ENCODE measurements around the gene WNT2. TPM values are rescaled to one million over a fixed set of nuclear protein-coding genes. Genes with fewer than 3 reads are reported as not detected.
"Not testable (repeated sequence)": the region's sequence is repeated elsewhere in the genome, so short reads cannot be mapped to it uniquely, and the experiment has no call there.

The WNT2 gene
- total RNA-seq, 1 experiment from 2014 or later: not detected

- Histone ChIP-seq H3K9me2 (ENCODE audit: insufficient read depth) (no peaks in the 10 kb centered on the region), H3K4me3 (no peak overlapping the region), H3F3A (ENCODE audit: insufficient read depth, low read depth) (no peaks in the 10 kb centered on the region), H3K9me3 (ENCODE audit: insufficient read depth, low read depth) (no peaks in the 10 kb centered on the region), H3K79me2 (ENCODE audit: low read depth) (no peaks in the 10 kb centered on the region), H3K4me2 (no peak overlapping the region), H3K4me1 (replicated peaks; ENCODE audit: insufficient read depth) (no peaks in the 10 kb centered on the region), H3K27ac (no peak overlapping the region), H3K27me3 (ENCODE audit: insufficient read depth, low read depth) (no peaks in the 10 kb centered on the region), H4K20me1 (ENCODE audit: insufficient read depth) (no peaks in the 10 kb centered on the region), H3K36me3 (ENCODE audit: low read depth) (no peaks in the 10 kb centered on the region), H2AFZ (no peak overlapping the region)
- TF ChIP-seq EZH2 (IDR thresholded peaks at IDR 0.05; ENCODE audit: low read depth) (no peak), CTCF (conservative IDR thresholded peaks at IDR 0.05) (peak; percentile 46; the same call in 1 of the 2 replicates)
- POLR2A ChIA-PET (ENCODE audit: unreplicated experiment): no interaction called here
- CTCF ChIA-PET: no interaction called here
- no peak for DNase-seq
- intact Hi-C loops (cut with micrococcal nuclease; ENCODE audit: unreplicated experiment): no loop called here
- no TSS peak for BruUV-seq (replicated peaks)
These were observed 10.0 kb downstream of the WNT2 start for GRCh38 chr7:117312593-117313580.

- no peak overlapping the region for H3K27ac ChIP-seq
- no peaks in the 10 kb centered on the region for H3K27me3 ChIP-seq (ENCODE audit: insufficient read depth, low read depth)
- no peak overlapping the region for H3K4me2 ChIP-seq
- no peaks in the 10 kb centered on the region for H3F3A ChIP-seq (ENCODE audit: insufficient read depth, low read depth)
- POLR2A ChIA-PET (ENCODE audit: unreplicated experiment): no interaction called here
- no peaks in the 10 kb centered on the region for H3K4me1 ChIP-seq (replicated peaks; ENCODE audit: insufficient read depth)
- no peaks in the 10 kb centered on the region for H3K9me2 ChIP-seq (ENCODE audit: insufficient read depth)
- H3K4me3 ChIP-seq: no peak overlapping the region
- no peaks in the 10 kb centered on the region for H3K9me3 ChIP-seq (ENCODE audit: insufficient read depth, low read depth)
- intact Hi-C loops (cut with micrococcal nuclease; ENCODE audit: unreplicated experiment): no loop called here
- no peaks in the 10 kb centered on the region for H4K20me1 ChIP-seq (ENCODE audit: insufficient read depth)
- CTCF ChIA-PET: interaction anchor here (0.6 kb wide), 1 partner anchor 120 kb away, joined by 4 read pairs; no protein-coding TSS in a partner anchor
- no peak for DNase-seq
- TF ChIP-seq CTCF (conservative IDR thresholded peaks at IDR 0.05): no peak
- no peak for TF ChIP-seq EZH2 (IDR thresholded peaks at IDR 0.05; ENCODE audit: low read depth)
- no peaks in the 10 kb centered on the region for H3K79me2 ChIP-seq (ENCODE audit: low read depth)
- no peak overlapping the region for H2AFZ ChIP-seq
- BruUV-seq (replicated peaks): no TSS peak
- H3K36me3 ChIP-seq (ENCODE audit: low read depth): no peaks in the 10 kb centered on the region
These were observed 14.0 kb downstream of the WNT2 start for GRCh38 chr7:117308891-117309290.

GRCh38 chr7:117302396-117302795 lies 20.5 kb downstream of the WNT2 start:
- Histone ChIP-seq H3K9me2 (ENCODE audit: insufficient read depth) (no peaks in the 10 kb centered on the region), H3K27me3 (ENCODE audit: insufficient read depth, low read depth) (no peaks in the 10 kb centered on the region; the same call in 1 of the 2 replicates), H3K27ac (no peak overlapping the region), H3K4me3 (no peak overlapping the region), H3K79me2 (ENCODE audit: low read depth) (no peaks in the 10 kb centered on the region), H3K9me3 (ENCODE audit: insufficient read depth, low read depth) (no peaks in the 10 kb centered on the region), H3K4me1 (replicated peaks; ENCODE audit: insufficient read depth) (no peaks in the 10 kb centered on the region), H3K36me3 (ENCODE audit: low read depth) (no peaks in the 10 kb centered on the region), H3F3A (ENCODE audit: insufficient read depth, low read depth) (no peaks in the 10 kb centered on the region), H4K20me1 (ENCODE audit: insufficient read depth) (no peaks in the 10 kb centered on the region), H2AFZ (no peak overlapping the region), H3K4me2 (no peak overlapping the region)
- BruUV-seq (replicated peaks): no TSS peak
- DNase-seq: no peak
- ChIA-PET CTCF (interaction anchor here (0.7 kb wide), 1 partner anchor 62 kb away, joined by 8 read pairs; no protein-coding TSS in a partner anchor), POLR2A (ENCODE audit: unreplicated experiment) (no interaction called here)
- TF ChIP-seq EZH2 (IDR thresholded peaks at IDR 0.05; ENCODE audit: low read depth) (no peak), CTCF (conservative IDR thresholded peaks at IDR 0.05) (no peak)
- intact Hi-C loops (cut with micrococcal nuclease; ENCODE audit: unreplicated experiment): no loop called here

GRCh38 chr7:117300506-117300905 lies 22.4 kb downstream of the WNT2 start:
- DNase-seq; BruUV-seq (replicated peaks); H3K4me2 ChIP-seq; H3K4me1 ChIP-seq (replicated peaks; ENCODE audit: insufficient read depth); CTCF ChIA-PET; H2AFZ ChIP-seq; POLR2A ChIA-PET (ENCODE audit: unreplicated experiment); intact Hi-C loops (cut with micrococcal nuclease; ENCODE audit: unreplicated experiment); H3K27ac ChIP-seq; H4K20me1 ChIP-seq (ENCODE audit: insufficient read depth); H3F3A ChIP-seq (ENCODE audit: insufficient read depth, low read depth); H3K36me3 ChIP-seq (ENCODE audit: low read depth); H3K9me3 ChIP-seq (ENCODE audit: insufficient read depth, low read depth); H3K79me2 ChIP-seq (ENCODE audit: low read depth); H3K9me2 ChIP-seq (ENCODE audit: insufficient read depth); H3K27me3 ChIP-seq (ENCODE audit: insufficient read depth, low read depth); H3K4me3 ChIP-seq: not testable (repeated sequence)
